Renal pelvis (tissue), 12 donors: ENCODE data around the gene SHISA6. TPM values are rescaled to one million over a fixed set of nuclear protein-coding genes. Genes with fewer than 3 reads are reported as not detected.

ENCODE experiments used
- DNase-seq: peaks from one replicate; pipeline ENCODE4 v3.0.0-alpha.2; 2013
- long read RNA-seq, 16 experiments: transcript quantifications; one replicate each; lab custom pipeline, GENCODE V29; 2026
- polyA plus RNA-seq, 3 donors: library from polyadenylated mRNA; unstranded; fragments of 120-200 nt; gene quantifications; one replicate each; pipeline ENCODE4 v1.2.1, GENCODE V29; 2013; ENCODE audit not compliant: insufficient read length in 3 of 3

Gene SHISA6
- 1 to 10 TPM; 1.7 to 2.0 (median 1.9) TPM for polyA plus RNA-seq
- long read RNA-seq, donor 1 = 0 reads
- long read RNA-seq, donor 2, partial matches to known transcripts = 0 of 1 reads
- long read RNA-seq, donor 2, other reads (novel, unspliced or antisense) = 0 of 1 reads
- long read RNA-seq, donor 3 = 0 reads
- long read RNA-seq, donor 4, full-length matches to known transcripts = 1 of 1 reads
- long read RNA-seq, donor 4, partial matches to known transcripts = 0 of 1 reads
- long read RNA-seq, donor 4, other reads (novel, unspliced or antisense) = 0 of 1 reads
- long read RNA-seq, donor 5 = 0 reads
- long read RNA-seq, donor 6 = 0 reads
- long read RNA-seq, donor 7 = 0 reads
- long read RNA-seq, donor 8, full-length matches to known transcripts = 1 of 1 reads
- long read RNA-seq, donor 8, partial matches to known transcripts = 0 of 1 reads
- long read RNA-seq, donor 8, other reads (novel, unspliced or antisense) = 0 of 1 reads
- long read RNA-seq, donor 9 = 0 reads
- long read RNA-seq, donor 10 = 0 reads
- long read RNA-seq, donor 11 = 0 reads
- long read RNA-seq, donor 12 = 0 reads
- long read RNA-seq, donor 13, partial matches to known transcripts = 0 of 1 reads
- long read RNA-seq, donor 13, other reads (novel, unspliced or antisense) = 0 of 1 reads
- long read RNA-seq, donor 14 = 0 reads
- long read RNA-seq, donor 15 = 0 reads
- long read RNA-seq, donor 16 = 0 reads

DNA sequence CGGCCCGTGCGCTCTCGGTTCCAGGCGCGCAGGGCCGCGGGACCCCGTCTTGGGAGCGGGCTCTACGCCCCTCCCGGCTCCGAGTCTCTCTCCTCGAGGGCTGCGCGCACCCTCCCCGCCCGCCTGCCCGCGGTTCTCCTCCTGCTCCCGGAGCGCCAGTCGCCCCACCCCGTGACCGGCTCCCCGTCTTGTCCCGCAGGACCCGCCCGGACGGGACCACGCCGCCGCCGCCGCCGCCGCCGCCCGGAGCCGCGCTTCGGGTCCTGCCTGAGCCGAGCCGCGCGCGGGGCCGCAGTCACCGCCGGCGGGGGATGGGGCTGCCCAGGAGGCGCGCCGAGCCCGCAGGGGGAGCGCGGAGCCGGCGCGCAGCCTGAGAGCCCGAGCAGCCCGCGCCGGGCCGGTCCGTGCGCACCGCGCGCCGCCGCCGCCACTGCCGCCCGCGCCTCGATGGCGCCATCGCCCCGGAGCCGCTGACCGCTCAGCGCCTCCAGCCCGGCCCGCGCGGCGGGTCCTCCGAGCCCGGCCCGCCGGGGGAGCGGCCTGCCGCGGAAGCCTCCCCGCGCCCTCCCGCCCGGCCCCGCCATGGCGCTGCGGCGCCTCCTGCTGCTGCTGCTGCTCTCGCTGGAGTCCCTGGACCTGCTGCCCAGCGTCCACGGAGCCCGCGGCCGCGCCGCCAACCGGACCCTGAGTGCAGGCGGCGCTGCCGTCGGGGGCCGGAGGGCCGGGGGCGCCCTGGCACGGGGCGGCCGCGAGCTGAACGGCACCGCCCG, at the start of gene SHISA6:
Gene SHISA6 (plus strand): TSS at position 373 of the 770 bp plus-strand sequence.
- DNase-seq = no peak

- no peak for DNase-seq
These were observed 45.2 kb upstream of the SHISA6 start for GRCh38 chr17:11195801-11196200.

GRCh38 chr17:11204991-11205390, 36.0 kb upstream of the SHISA6 start:
- DNase-seq = no peak

DNA sequence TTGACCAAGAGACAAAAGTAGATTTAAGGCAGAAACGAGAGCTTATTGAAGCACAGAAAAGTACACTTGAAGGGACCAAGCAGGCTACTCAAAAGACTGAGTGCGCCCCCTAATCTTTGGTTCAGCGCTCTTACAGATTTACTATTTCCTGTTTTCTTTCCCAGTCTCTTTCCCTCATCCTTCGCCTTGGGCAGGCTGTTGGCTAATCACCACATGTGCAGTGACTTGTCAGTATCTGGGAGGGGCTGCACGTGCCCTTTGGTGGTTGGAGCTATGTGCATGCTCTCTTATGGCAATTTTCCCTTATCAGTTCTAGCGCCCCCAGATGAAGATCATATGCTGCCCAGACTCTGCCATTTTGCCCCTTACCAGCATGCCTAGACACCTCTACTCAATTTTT, 35.4 kb upstream of the SHISA6 start:
- no peak for DNase-seq

DNA sequence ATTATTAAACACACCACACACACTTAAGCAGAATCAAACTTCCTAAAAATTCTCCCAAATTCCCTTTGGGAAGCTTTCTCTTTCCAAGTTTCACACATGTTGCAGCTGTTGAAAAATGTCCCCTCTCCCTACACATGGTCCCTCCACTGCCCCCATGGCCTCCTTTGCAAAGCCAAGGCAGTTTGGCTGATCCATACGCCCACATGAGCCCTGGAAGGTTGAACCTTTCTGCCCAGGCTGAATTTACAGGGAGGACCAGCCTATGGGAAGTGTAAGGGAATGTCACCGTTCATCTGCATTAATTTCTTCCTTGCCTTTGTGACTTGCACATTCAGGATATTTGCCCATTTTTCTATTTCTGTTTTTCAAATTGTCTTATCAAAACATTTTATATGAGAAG, 31.1 kb upstream of the SHISA6 start:
- DNase-seq = no peak

DNA sequence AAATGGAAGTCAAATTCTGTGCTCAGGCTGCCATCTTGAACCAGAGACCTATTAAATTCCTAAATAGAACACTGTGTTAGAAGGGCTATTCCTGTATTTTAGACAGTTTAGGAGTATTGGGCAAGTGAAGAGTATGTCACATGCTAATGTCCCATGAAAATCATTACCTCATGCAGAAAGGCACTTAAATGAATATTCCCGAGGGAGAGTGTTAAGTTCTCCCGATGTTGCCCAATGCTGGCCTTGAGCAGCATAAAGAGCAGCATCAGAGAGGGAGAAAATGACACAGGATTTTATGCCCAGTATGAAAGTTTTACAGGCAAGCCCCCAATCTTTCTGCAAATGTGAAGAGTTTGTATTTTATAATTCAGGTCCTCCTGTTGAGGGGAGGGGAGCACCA, 28.2 kb upstream of the SHISA6 start:
- DNase-seq = no peak

DNA sequence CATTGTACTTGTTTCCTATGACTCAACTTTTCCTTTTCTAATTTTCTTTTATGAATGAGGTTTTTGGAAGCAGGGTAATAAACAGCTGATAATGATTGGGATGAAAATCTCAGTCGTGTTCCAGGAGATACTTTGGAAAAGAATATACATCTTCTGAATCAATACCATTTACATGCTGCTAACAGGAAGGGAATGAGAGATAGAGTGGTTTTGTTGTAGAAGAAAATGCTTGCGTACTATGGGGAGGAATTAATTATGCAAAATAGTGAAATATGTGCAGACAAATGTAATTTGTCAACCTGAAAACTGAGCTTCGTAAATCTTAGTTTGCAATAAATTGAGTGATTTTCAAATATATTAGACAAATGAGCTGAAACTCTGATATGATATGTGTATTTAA, 24.0 kb upstream of the SHISA6 start:
- no peak for DNase-seq

GRCh38 chr17:11221196-11221595, 19.8 kb upstream of the SHISA6 start:
- no peak for DNase-seq

GRCh38 chr17:11221721-11222120, 19.3 kb upstream of the SHISA6 start:
- DNase-seq = no peak

DNA sequence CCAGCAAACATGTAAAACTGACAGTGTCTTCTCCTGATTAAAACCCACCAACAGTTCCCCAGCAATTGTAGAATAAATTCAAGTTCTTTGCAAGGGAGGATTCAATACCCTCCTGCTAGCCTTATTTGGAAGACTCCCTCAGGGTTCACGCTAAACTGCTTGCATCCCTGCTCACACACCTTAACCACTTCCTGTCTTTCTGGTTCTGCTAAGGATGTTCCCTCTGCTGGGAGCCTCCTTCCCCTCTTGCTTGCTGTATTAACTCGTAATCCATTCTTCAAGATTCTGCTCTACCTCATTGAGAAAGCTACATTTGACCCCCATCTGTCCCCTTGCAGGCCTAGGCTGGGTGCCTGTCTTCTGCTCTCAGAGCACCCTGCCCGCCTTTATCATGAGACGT, 2.3 kb upstream of the SHISA6 start:
- DNase-seq = no peak

DNA sequence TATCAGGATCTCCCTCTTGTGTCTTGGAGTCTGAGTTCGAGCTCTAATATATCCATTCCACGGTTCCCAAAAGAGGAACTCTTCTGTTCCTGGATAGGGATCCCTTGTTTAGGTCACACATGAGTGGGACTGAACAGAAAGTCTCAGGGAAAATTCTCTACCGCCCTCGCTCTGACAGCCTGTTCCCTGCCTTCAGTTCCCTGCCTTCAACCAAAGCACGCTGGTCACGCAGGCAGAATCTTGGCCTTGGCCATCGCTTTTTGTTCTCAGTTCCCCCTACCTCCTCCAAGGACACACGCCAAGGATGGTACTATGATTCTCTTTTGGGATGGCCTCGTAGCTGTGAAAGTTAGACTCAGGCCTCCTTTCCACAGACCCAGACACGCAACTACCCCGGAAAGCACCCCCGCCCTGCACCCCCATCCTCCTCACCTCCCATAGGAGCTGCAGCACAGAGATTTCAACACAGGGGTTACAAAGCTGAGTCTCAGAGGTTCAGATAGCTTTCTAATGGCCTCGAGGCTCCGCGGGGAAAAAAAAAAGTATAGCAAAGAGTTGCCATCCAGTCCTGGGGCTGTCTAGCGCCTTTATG, 1.5 kb upstream of the SHISA6 start:
- no peak for DNase-seq

- peak; percentile 34 for DNase-seq
These were observed 772 bp upstream of the SHISA6 start for GRCh38 chr17:11240041-11240840.

DNA sequence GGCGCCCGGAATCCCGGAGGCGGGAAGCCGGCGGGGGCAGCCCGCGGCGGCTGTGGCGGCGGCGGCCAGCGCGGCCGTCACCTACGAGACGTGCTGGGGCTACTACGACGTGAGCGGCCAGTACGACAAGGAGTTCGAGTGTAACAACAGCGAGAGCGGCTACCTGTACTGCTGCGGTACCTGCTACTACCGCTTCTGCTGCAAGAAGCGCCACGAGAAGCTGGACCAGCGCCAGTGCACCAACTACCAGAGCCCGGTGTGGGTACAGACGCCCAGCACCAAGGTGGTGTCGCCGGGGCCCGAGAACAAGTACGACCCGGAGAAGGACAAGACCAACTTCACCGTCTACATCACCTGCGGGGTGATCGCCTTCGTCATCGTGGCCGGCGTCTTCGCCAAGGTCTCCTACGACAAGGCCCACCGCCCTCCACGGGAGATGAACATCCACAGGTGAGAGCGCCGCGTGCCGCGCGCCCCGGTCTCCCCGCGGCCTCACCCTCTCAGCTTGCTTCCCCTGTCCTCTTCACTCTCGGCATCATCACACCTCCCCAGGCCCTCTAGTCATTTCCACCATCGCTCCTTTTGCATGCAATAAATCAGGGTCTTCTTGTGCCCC, 706 bp downstream of the SHISA6 start:
- DNase-seq = no peak

DNA sequence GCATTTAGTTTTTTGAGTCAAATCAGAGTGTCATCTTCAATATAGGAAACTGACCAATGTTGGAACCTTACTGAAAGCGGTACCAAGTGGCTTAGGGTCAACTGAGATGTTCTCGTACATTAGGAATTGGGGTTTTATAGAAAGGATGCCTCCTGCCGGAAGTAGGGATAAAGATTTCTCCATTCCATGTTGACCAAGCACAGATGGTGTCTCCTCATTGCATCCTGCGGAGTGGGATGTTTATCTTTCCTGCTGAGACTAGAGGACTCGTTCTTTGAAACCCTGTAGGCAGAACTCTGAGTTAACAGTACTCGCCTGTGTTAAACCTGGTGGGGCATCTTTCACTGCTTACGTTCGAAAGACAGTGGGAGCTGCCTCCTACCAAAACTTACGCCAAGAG, 1.4 kb downstream of the SHISA6 start:
- no peak for DNase-seq

DNA sequence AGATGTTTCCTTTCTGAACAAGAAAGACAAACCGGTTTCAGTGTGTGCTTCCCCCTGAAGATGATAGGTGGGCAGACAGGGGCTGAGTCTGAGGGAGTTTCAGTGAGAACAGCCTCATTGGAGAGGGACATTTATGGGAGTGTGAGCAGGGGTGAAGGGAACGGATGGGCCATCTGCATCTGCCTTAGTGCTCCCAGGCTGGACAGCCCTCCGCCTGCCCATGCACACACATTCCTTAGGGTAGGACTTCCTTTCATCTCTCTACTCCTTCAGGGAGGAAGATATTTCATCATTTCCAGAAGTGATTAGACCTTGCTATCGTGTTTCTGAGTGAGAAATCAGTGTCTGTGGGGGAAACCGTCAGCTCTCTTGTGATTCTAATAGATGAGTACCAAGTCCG, 3.8 kb downstream of the SHISA6 start:
- peak; percentile 41 for DNase-seq

DNA sequence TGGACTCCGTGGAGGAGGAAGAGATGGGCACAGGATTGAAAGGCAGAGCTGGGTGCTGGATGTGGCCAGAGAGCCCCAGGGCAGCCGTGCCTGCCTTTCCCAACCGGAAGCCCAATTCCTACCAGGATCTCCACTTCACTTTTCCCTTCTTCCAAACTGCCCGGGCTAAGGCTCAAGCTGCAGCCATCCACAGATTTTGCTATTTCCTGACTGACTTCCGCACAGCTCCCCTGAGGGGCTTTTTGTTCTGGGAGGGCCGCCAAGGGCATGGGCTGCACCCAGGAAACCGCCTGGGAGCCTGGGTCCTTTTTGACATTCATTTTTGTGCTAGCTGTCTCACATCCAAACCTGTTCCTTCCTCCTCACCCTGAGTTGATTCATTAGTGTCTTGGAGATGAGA, 4.2 kb downstream of the SHISA6 start:
- no peak for DNase-seq

DNA sequence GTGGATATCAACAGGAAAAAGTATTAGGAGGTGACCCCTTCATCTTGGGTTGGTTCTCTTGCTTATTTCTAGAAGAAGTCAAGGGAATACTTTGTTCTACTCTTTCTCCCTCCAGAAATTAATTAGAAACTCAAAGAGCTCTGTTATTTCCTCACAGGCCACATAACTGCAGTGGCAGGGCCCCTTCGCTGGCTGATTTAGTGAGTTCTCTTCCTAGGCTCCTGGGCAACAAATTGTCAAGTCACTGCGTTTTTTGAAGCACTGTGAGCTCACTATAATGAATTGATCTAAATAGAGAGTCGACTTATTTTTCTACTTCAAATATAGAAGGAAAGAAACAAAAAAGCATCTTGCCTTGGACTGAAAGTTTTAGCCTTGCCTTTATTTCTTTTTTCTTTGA, 4.8 kb downstream of the SHISA6 start:
- DNase-seq = no peak

- DNase-seq = no peak
These were observed 9.1 kb downstream of the SHISA6 start for GRCh38 chr17:11250161-11250560.

- DNase-seq = no peak
These were observed 10.6 kb downstream of the SHISA6 start for GRCh38 chr17:11251561-11252107.

GRCh38 chr17:11252146-11252545, 11.1 kb downstream of the SHISA6 start:
- DNase-seq = no peak

DNA sequence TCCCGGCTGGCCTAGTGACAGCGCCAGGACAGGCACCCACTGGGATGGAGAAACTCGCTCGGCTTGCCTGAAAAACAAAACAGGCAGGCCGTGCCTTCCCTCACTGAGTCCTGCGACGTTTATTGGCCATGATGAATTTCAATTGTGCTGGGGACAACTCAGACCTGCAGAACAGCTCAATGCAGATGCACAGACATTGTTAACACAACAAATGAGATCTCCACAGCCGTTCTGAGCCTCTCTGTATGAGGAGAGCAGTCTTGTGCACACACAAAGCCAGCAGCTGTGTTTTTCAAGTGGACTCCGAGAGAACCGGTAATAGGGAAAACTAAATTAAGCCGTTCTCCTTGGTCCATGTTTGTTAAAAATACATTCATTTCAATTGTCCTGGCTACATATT, 15.9 kb downstream of the SHISA6 start:
- no peak for DNase-seq
